H9 (cell line): Measurements from ENCODE around the gene BBIP1. TPM values are rescaled to one million over a fixed set of nuclear protein-coding genes. Genes with fewer than 3 reads are reported as not detected.

Experiments used
- DNase-seq: peaks from one replicate; pipeline ENCODE4 v3.0.0-alpha.2; 2017
- H2AFZ ChIP-seq: one replicate; pipeline ENCODE4 v1.6.1; 2013; ENCODE audit warnings: mild to moderate bottlenecking, low read length, control low read depth, moderate library complexity
- H2AK5ac ChIP-seq: 2 replicates; pipeline ENCODE4 v1.6.1; 2013; ENCODE audit warnings: low read length, control low read depth, mixed read lengths; ENCODE audit not compliant: insufficient read length
- H2BK120ac ChIP-seq: one replicate; pipeline ENCODE4 v1.6.1; 2013; ENCODE audit warnings: low read depth, mild to moderate bottlenecking, low read length, control low read depth, inconsistent platforms; ENCODE audit not compliant: poor library complexity, severe bottlenecking
- H2BK12ac ChIP-seq: 2 replicates; pipeline ENCODE4 v1.6.1; 2013; ENCODE audit warnings: low read length, control low read depth, mixed read lengths, low read depth; ENCODE audit not compliant: insufficient read length
- H2BK15ac ChIP-seq: 2 replicates; pipeline ENCODE4 v1.6.1; 2013; ENCODE audit warnings: low read depth, low read length, control low read depth
- H2BK20ac ChIP-seq: one replicate; pipeline ENCODE4 v1.6.1; 2013; ENCODE audit warnings: low read depth, mild to moderate bottlenecking, low read length, control low read depth, inconsistent platforms; ENCODE audit not compliant: poor library complexity, severe bottlenecking
- H2BK5ac ChIP-seq: 2 replicates; pipeline ENCODE4 v1.6.1; 2013; ENCODE audit warnings: low read length, control low read depth, mixed read lengths; ENCODE audit not compliant: insufficient read length
- H3K14ac ChIP-seq: 2 replicates; pipeline ENCODE4 v1.6.1; 2013; ENCODE audit warnings: low read length, control low read depth; ENCODE audit not compliant: insufficient read depth
- H3K18ac ChIP-seq: 2 replicates; pipeline ENCODE4 v1.6.1; 2013; ENCODE audit warnings: low read depth, mild to moderate bottlenecking, mixed read lengths, low read length, control low read depth; ENCODE audit not compliant: insufficient read length
- H3K23ac ChIP-seq: 2 replicates; pipeline ENCODE4 v1.6.1; 2013; ENCODE audit warnings: low read length, control low read depth, mixed read lengths, low read depth; ENCODE audit not compliant: insufficient read length
- H3K23me2 ChIP-seq: 2 replicates; pipeline ENCODE4 v1.6.1; 2013; ENCODE audit warnings: low read depth, mild to moderate bottlenecking, mixed read lengths, low read length, control low read depth; ENCODE audit not compliant: insufficient read length, poor library complexity, severe bottlenecking
- H3K27ac ChIP-seq: 2 replicates; pipeline ENCODE4 v1.5.1; 2013; ENCODE audit warnings: low read length, control low read depth, mixed read lengths, low read depth; ENCODE audit not compliant: insufficient read length
- H3K27me3 ChIP-seq: 2 replicates; pipeline ENCODE4 v1.6.1; 2013; ENCODE audit warnings: low read length, control low read depth, inconsistent platforms; ENCODE audit not compliant: insufficient read depth
- H3K4ac ChIP-seq: 2 replicates; pipeline ENCODE4 v1.6.1; 2013; ENCODE audit warnings: low read depth, mild to moderate bottlenecking, control low read depth, inconsistent platforms, low read length, moderate library complexity
- H3K4me1 ChIP-seq: 2 replicates; pipeline ENCODE4 v1.6.1; 2013; ENCODE audit warnings: low read length, control low read depth, inconsistent platforms; ENCODE audit not compliant: insufficient read depth
- H3K4me2 ChIP-seq: 2 replicates; pipeline ENCODE4 v1.6.1; 2013; ENCODE audit warnings: low read length, control low read depth, mixed read lengths; ENCODE audit not compliant: insufficient read length, insufficient read depth
- H3K56ac ChIP-seq: 2 replicates; pipeline ENCODE4 v1.6.1; 2013; ENCODE audit warnings: low read depth, mild to moderate bottlenecking, mixed read lengths, low read length, control low read depth; ENCODE audit not compliant: insufficient read length
- H3K79me1 ChIP-seq: 2 replicates; pipeline ENCODE4 v1.6.1; 2013; ENCODE audit warnings: low read depth, mild to moderate bottlenecking, moderate library complexity, low read length, control low read depth, inconsistent platforms; ENCODE audit not compliant: insufficient read depth, poor library complexity, severe bottlenecking
- H3K79me2 ChIP-seq: 2 replicates; pipeline ENCODE4 v1.6.1; 2013; ENCODE audit warnings: low read length, control low read depth, inconsistent platforms; ENCODE audit not compliant: insufficient read depth
- H3K9ac ChIP-seq: 2 replicates; pipeline ENCODE4 v1.6.1; 2013; ENCODE audit warnings: low read length, control low read depth, mixed read lengths; ENCODE audit not compliant: insufficient read length; ENCODE audit errors: extremely low read depth
- H3K9me3 ChIP-seq: one replicate; pipeline ENCODE4 v1.6.1; 2013; ENCODE audit warnings: low read depth, low read length, inconsistent platforms; ENCODE audit not compliant: control insufficient read depth
- H3T11ph ChIP-seq: one replicate; pipeline ENCODE4 v1.6.1; 2013; ENCODE audit warnings: mild to moderate bottlenecking, low read length, control low read depth, inconsistent platforms
- H4K20me1 ChIP-seq: one replicate; pipeline ENCODE4 v1.6.1; 2013; ENCODE audit not compliant: control insufficient read depth, insufficient read length, insufficient read depth
- H4K5ac ChIP-seq: 2 replicates; pipeline ENCODE4 v1.6.1; 2013; ENCODE audit warnings: low read depth, mild to moderate bottlenecking, mixed read lengths, low read length, control low read depth; ENCODE audit not compliant: insufficient read length
- H4K8ac ChIP-seq: replicated peaks from 2 replicates; pipeline ENCODE4 v1.6.1; 2013; ENCODE audit warnings: low read length, control low read depth, mixed read lengths, low read depth; ENCODE audit not compliant: insufficient read length
- H4K91ac ChIP-seq: 2 replicates; pipeline ENCODE4 v1.6.1; 2013; ENCODE audit warnings: low read depth, mild to moderate bottlenecking, moderate library complexity, mixed read lengths, low read length, control low read depth; ENCODE audit not compliant: insufficient read length
- H3K27ac Mint-ChIP-seq, 3 experiments: 2 replicates in 2 of 3; 3 replicates in 1 of 3; pipeline ENCODE4 v1.8.0; 2020 to 2021; ENCODE audit warnings: mixed read lengths in 3 of 3, mild to moderate bottlenecking in 1 of 3, moderate library complexity in 1 of 3
- H3K27me3 Mint-ChIP-seq: 2 replicates; pipeline ENCODE4 v1.8.0; 2021; ENCODE audit warnings: low read depth, mild to moderate bottlenecking, moderate library complexity, mixed read lengths
- H3K36me3 Mint-ChIP-seq, 3 experiments: 2 replicates in 2 of 3; 3 replicates in 1 of 3; pipeline ENCODE4 v1.8.0; 2020 to 2021; ENCODE audit warnings: low read depth in 3 of 3, mixed read lengths in 3 of 3; ENCODE audit not compliant: insufficient read depth in 1 of 3
- H3K4me1 Mint-ChIP-seq, 2 experiments: 2 replicates each; pipeline ENCODE4 v1.8.0; 2020; ENCODE audit warnings: mixed read lengths in 2 of 2
- H3K4me3 Mint-ChIP-seq, 2 experiments: 2 replicates in 1 of 2; 3 replicates in 1 of 2; pipeline ENCODE4 v1.8.0; 2020 to 2021; ENCODE audit warnings: mild to moderate bottlenecking in 2 of 2, mixed read lengths in 2 of 2, moderate library complexity in 1 of 2
- H3K9me3 Mint-ChIP-seq, 2 experiments: 2 replicates in 1 of 2; 3 replicates in 1 of 2; pipeline ENCODE4 v1.8.0; 2020; ENCODE audit warnings: mild to moderate bottlenecking in 2 of 2, mixed read lengths in 2 of 2, moderate library complexity in 1 of 2
- WGBS: extraction: QIAGEN DNeasy Blood & Tissue Kit; methylation state at CpG from one replicate; pipeline ENCODE4 v1.1.7; 2013; ENCODE audit warnings: missing lambda C conversion rate, low lambda C conversion rate, mixed read lengths; ENCODE audit not compliant: insufficient read length; ENCODE audit errors: extremely low coverage; 5-methylcytosine and 5-hydroxymethylcytosine counted together
- total RNA-seq: library from RNA; stranded (reverse); gene quantifications from 2 replicates; pipeline ENCODE4 v1.2.1, GENCODE V29; 2021
- TF ChIP-seq, protein P1 (sequence below): fragments of 200-600 bp; sonication (generic); conservative IDR thresholded peaks from 3 replicates; pipeline ENCODE4 v1.8.0; 2021; ENCODE audit warnings: antibody characterized with exemption, mild to moderate bottlenecking

Gene BBIP1
- total RNA-seq, 1 experiment from 2014 or later: 18.8 TPM

DNA sequence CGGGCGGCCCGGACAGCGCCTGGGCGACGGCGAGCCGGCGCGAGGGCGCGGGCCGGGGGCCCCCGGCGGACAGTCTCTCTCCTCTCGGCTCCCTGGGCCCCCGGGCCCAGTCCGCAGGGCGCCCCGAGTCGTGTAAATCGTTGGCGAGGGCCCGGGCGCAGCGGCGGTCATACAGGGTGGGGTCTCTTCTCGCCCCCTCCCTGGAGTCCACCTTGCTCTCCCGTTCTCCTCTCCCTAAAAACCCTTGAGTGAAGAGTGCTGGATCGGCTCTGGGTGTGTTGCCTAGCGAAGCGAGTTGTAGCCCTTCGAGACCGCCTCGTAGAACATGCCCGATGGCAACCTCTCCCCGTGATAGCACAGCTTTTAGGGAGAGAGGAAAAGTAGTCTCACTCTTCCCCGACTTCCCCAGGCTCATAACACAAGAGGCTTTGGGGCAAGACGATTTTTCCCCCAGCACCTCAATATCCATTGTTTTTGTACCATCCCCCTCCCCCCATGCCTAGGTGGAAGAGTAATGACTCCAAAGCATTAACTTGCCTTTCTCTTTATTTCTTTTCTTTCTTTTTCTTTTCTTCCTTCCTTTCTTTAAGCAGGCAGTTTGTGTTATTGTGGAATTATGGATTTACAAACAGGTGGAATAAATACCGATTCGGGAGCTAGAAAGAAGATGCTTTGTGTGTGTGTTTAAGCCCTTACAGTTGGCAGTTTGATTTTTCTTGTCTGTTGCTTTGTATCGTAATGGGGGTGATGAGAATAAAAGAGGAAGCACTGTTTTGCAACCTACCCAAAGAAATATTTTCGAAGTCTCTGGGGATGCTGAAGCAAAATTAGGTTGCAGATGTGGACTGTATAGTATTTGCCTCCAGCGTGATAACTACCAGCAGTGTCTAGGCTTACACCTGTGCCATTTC is 1.2 kb upstream of the BBIP1 start:
- no peak overlapping the region for H2BK120ac ChIP-seq
- peaks cover 24 to 28% of the 10 kb centered on the region in 2 experiments for H3K4me1 Mint-ChIP-seq
- peak overlapping the region; percentile 72 for H3K9ac ChIP-seq
- H3K27ac ChIP-seq: no peak overlapping the region
- no peak overlapping the region for H2AFZ ChIP-seq
- no peak overlapping the region for H3K23ac ChIP-seq
- H4K20me1 ChIP-seq: no peaks in the 10 kb centered on the region
- peak overlapping the region; percentile 49 to 91 (median 87) for H3K27ac Mint-ChIP-seq
- no peak overlapping the region for H2BK15ac ChIP-seq
- no peaks in the 10 kb centered on the region for H3K9me3 ChIP-seq
- H3K27me3 Mint-ChIP-seq: no peaks in the 10 kb centered on the region
- H2BK5ac ChIP-seq: no peak overlapping the region
- H3K23me2 ChIP-seq: no peaks in the 10 kb centered on the region
- peak overlapping the region; percentile 27; the same call in 1 of the 2 replicates for H3K14ac ChIP-seq
- H2BK20ac ChIP-seq: no peak overlapping the region
- no peak overlapping the region for H3K4ac ChIP-seq
- no peak overlapping the region for H2BK12ac ChIP-seq
- TF ChIP-seq, protein P1, sequence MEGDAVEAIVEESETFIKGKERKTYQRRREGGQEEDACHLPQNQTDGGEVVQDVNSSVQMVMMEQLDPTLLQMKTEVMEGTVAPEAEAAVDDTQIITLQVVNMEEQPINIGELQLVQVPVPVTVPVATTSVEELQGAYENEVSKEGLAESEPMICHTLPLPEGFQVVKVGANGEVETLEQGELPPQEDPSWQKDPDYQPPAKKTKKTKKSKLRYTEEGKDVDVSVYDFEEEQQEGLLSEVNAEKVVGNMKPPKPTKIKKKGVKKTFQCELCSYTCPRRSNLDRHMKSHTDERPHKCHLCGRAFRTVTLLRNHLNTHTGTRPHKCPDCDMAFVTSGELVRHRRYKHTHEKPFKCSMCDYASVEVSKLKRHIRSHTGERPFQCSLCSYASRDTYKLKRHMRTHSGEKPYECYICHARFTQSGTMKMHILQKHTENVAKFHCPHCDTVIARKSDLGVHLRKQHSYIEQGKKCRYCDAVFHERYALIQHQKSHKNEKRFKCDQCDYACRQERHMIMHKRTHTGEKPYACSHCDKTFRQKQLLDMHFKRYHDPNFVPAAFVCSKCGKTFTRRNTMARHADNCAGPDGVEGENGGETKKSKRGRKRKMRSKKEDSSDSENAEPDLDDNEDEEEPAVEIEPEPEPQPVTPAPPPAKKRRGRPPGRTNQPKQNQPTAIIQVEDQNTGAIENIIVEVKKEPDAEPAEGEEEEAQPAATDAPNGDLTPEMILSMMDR: no peak
- H3K4me1 ChIP-seq: peaks cover 4% of the 10 kb centered on the region; the same call in 1 of the 2 replicates
- H4K5ac ChIP-seq: no peak overlapping the region
- no peak overlapping the region for H3T11ph ChIP-seq
- no peak overlapping the region for H4K91ac ChIP-seq
- H2AK5ac ChIP-seq: no peak overlapping the region
- peak overlapping the region; percentile 61 for H3K18ac ChIP-seq
- H3K4me3 Mint-ChIP-seq: peak overlapping the region; percentile 95 to 96
- peaks cover 8% of the 10 kb centered on the region; the same call in 1 of the 2 replicates for H3K79me2 ChIP-seq
- H4K8ac ChIP-seq: no peak overlapping the region
- H3K79me1 ChIP-seq: no peaks in the 10 kb centered on the region
- H3K9me3 Mint-ChIP-seq: no peaks in the 10 kb centered on the region; a peak in 1 of 5 replicates
- peaks cover 0 to 6% (median 2%) of the 10 kb centered on the region in 3 experiments; a peak in 3 of 7 replicates for H3K36me3 Mint-ChIP-seq
- DNase-seq: peak; percentile 43
- peak overlapping the region; percentile 96 for H3K4me2 ChIP-seq
- H3K56ac ChIP-seq: no peak overlapping the region
- no CpG with 5 or more reads among the region's 44 CpGs for WGBS
- H3K27me3 ChIP-seq: no peaks in the 10 kb centered on the region
